GM21786 (cell line): ENCODE measurements around the gene ABCG5.

Experiments used
- ATAC-seq: cut with Tn5 transposase; IDR thresholded peaks from one replicate; pipeline ENCODE4 v1.9.1; 2021; ENCODE audit not compliant: unreplicated experiment

Gene ABCG5

DNA sequence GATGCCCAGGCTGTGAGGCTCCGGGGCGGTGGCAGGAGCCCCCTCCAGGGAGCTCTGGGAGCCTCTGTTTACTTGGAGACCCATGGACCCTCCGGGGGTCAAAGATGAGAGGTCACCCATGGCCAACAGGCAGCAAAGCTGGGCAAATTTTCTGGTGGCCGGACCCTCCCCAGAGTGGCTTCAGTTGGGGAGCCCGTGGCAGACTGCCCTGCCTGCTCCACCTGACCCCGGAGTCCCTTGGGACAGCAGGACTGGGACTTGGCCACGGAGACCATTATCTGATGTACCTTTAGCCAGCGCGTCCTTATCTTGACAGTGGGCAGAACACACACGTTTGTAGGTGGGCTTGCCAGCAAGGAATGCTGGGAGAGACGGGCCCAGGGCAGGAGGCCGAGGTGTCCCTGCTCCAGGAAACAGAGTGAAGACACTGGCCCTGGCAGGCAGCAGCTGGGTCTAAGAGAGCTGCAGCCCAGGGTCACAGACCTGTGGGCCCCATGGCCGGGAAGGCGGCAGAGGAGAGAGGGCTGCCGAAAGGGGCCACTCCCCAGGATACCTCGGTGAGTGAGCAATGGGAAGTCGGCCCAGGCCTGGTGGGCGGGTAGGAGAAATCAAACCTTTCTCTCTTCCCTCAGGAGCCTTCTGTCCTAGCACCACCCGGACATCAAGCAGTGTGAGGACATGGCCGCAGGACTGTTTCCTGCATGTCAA lies at the start of gene ABCG5, which contains the start of gene ABCG8:
Gene ABCG5, minus strand, starts transcription at position 280 of the 708 bp plus-strand sequence. Its CDS starts 160 bp downstream, at position 120.
Gene ABCG8, plus strand, starts transcription at position 412 of the 708 bp plus-strand sequence. Its CDS starts 83 bp downstream, at position 495.
- no peak for ATAC-seq

DNA sequence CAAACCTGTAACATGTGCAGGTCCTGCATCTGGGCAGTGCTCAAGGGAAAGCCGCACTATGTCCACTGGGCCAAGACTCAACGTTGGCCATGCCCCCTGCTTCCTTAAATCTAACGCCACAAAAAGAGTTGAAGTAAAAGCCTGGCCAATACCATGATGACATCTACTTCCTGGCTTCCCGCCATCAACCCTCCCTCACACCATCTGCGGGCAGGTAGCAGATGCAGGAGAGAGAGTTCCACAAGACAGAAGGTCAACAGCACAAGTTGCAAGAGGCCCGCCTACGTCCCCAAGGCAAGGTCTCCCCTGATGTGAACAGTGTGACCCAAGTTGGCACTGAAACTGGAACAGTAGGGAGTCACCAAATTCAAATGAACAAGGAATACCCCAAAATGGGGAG lies 48.5 kb upstream of the ABCG5 start:
- no peak for ATAC-seq

DNA sequence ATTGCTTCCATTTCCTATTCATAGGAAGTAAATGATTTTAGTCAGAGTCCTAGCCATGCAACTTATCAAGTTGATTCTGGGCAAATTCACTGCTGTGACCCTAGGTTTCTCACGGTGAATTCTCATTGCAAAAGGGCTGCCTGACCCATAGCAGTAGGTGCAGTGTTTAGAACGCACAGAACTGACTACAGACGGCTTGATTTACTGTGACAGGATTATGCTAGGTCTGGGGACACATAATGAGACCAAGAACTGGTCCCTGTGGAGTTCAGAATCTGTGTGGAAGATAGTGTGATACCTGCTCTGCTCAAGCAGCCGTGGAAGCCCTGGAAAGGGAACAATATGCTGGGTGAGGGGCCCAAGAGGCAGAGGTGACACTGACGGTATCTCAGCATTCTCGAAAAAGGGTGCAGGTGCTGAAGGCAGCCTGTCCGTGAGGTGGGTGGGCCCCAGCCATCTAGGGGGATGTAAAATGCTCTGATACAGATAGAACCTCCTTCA lies 46.5 kb upstream of the ABCG5 start:
- ATAC-seq = no peak

DNA sequence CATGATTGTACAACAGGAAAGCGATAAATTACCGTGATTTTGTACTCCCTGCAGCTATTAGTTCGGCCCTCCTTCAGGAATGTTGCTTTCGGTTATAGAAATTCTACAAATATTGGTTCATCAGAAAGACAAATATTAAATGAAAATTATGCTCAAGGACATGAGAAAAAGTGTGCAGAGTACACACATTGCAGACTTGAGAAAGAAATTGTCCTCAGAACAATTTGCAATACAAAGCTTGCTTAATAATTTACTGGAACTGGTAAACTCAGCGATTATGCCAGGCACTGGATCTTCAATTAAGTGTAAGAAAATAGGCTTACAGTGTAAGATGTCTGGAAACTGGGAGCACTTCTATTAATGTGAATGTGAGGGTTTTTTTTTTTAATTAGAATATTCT lies 46.0 kb upstream of the ABCG5 start:
- ATAC-seq = no peak

DNA sequence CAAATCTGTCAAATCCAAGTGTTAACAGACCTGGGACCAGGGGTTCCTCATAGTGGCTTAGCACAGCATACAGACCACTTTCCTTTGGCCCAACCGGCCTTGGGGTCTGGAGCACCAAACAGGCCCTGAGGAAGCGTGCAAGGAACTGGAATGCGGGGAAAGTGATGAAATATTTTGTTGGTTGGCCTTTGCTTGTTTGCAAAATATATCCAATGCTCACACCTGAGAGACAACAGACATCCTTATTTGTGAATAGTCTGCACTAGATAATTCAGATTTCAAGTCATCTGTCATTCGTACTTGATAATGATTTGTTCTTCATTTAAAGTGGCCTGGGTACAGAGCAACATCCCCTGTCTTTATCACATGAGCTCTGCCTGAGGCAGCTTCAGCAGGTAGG lies 43.7 kb upstream of the ABCG5 start:
- ATAC-seq = no peak

DNA sequence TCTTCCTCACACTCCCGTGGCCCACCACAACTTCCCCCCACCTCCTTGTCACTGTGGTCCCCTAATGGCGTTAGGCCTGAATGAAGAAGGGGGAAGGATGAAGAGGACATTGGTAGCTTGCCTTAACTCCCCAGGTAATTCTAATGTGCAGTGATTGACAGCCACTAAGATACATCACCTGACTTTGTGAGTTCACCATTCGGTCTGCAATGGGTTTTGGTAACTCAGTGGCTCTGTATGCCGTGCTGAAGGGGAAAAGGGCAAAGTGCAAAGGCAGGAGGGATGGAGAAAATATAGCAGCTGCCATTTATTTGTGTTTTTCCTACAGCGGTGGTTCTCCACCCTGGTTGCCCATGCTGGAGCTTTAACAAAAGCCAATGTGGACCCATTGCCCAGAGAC lies 42.3 kb upstream of the ABCG5 start:
- no peak for ATAC-seq

DNA sequence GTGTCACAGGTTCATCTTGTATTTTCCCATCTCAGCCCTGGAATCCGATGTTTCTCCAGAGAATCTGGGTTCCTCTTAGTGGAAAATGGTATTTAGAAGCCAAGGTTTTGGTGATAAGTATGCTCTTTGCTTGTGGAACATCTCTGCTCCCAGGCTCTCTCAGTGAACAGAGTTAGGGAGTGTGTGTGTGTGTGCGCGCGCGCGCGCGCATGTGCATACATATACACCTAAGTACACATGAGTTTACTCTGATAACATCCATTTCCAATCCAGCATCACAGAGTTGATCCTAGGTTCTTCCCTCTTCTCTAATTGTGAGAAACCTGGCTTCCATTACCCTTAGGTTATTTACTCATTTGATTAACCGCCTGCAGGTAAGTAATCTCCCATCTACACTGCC lies 41.8 kb upstream of the ABCG5 start:
- no peak for ATAC-seq

DNA sequence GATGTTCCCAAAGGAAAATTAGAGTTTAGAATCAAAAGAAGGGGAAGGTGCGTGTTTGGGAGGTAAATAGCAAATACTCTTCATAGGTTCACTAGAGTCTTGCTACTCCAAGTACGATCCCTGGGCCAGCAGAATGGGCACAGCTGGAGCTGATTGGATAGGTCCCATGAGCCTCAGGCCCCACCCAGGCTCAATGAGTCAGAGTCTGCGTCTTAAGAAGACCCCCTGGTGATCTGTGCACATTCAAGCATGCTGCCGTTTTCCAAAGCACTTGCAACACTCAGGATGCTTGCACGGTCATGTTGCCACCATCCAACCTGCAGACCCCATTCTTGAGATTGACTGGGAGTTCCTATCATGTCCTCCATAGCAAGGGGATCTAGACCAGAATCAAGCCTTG lies 40.6 kb upstream of the ABCG5 start:
- no peak for ATAC-seq

DNA sequence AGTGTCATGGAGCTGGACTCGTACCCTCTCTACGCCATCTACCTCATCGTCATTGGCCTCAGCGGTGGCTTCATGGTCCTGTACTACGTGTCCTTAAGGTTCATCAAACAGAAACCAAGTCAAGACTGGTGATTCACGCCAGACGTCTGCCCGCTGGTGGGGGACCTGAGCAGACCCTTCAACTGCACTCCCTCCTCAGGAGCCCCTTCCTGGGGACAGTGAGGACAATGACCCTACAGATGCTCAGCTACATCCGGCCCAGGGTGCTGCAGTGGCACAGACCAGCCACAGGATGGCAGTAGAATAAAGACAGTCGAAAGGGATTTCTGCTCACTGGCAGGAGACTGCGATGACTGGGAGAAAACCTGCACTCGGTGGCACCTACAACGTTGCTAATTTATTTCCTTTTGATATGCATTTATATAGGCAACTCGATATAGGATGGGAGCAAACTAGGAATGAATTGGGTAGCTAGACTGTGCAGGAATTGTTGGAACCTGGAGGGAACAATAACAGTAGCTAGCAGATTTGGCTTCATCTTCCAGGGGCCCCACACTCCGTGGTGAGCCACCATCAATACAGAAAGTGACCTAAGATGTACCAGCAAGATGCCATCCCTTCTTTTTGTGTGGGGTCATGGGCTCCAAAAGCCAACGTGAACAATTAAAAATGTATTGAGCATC lies 39.3 kb upstream of the ABCG5 start:
- ATAC-seq = peak; percentile 91

DNA sequence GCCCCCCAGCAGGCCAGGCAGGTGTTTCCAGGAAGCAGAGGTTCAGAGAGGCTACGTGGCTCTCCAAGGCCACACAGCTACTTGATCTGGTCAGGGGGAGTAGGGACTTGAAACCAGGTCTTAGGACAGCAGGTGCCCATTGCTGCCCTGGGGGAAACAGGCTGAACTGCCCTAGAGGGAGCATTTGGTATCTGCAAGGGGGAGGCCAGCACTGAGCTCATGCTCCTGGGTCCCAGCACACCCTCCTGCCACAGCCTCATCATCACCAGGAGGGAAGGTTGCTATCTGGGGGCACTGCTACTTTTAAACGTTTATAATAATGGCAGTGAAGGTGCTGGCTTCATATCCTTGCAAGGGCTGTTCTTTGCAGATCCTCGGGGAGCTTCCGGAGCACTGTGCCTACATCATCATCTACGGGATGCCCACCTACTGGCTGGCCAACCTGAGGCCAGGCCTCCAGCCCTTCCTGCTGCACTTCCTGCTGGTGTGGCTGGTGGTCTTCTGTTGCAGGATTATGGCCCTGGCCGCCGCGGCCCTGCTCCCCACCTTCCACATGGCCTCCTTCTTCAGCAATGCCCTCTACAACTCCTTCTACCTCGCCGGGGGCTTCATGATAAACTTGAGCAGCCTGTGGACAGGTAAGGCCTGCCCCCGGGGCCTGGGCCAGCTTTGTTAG lies 36.3 kb upstream of the ABCG5 start:
- no peak for ATAC-seq

DNA sequence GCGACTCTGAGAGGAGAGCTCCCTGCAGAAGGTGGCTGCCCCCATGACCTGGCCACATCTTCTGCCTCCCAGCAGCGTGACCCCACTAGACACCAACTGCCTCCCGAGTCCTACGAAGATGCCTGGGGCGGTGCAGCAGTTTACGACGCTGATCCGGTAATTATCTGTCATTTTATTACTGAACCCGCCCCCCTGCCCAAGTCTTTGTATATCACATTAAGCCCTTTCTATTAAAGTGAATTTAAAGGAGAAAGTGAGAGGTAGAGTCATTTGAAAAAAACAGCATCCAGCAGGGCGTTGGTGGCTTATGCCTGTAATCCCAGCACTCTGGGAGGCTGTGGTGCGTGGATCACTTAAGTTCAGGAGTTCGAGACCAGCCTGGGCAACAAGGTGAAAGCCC lies 33.5 kb upstream of the ABCG5 start:
- no peak for ATAC-seq

DNA sequence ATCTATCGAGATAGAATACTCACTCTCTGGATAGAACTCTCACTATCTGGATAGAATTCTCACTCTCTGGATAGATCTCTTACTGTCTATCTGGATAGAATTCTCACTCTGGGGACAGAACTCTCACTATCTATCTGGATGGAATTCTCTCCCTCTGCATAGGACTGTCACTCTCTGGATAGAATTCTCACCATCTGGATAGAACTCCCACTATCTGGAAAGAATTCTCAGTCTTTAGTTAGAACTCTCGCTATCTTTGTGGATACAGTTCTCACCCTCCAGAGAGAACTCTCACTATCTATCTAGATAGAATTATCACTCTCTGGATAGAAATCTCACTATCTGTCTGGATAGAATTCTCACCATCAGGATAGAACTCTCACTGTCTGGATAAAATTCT lies 16.7 kb upstream of the ABCG5 start:
- ATAC-seq = no peak

DNA sequence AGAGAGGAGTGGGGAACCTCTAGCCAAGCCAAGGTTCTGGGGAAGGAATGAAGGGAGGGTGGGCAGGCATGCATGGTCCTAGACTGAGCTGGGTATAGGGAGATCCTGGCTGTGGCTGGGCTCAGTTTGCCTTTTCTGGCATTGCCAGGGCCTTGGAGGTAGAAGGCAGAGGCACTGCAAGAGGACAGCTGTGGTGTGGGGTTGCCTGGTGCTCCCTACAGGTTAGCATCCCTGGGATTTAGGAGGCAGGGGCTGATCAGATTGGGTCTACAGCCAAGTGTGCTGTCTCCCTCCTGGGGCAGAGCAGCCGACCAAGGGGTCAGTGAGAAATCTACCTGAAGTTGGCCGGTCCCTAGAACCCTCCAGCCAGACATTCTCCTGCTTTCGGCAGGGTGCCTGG lies 16.0 kb upstream of the ABCG5 start:
- no peak for ATAC-seq

DNA sequence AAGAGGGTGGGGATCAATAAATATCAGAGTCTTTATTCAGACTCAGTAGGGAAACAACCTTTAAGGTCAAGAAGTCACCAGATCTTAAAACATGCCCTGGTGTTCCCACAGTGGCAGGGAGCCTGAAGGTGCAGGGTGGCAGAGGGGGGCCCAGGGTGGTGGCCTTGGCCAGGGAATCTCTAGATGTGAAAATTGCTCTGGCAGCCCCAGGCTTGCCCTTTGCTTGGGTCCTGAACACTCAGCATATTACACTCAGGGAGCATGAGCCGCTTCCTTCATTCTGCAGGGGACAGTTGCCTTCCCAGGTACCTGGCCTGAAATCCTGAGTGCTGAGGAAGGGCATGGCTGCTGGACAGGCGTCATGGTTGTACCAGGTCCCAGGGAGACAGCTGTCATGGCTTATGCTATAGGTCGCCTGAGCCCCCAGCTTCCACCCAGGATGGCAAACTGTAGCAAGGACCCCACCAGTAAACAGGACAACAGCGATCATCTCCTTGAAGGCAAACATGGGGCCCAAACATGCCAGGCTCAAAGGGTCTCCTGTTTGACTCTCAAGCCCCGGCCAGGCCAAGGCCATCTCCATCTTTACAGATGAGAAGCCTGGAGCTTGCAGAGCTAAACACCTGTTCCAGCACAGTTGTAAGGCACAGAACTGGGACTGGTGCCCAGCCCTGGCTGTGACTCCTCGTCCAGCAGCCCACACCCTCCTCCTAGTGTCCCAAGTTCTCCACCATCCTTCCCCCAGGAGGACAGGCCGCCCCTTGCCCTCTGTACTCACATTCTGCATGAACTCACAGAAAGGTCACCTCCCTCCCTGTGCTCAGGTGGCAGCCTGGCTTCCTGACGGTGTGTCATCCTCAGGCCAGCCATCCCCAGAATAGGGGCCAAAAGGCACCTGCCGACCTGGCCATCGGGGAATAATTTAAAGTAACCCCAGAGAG lies 14.8 kb upstream of the ABCG5 start:
- no peak for ATAC-seq

DNA sequence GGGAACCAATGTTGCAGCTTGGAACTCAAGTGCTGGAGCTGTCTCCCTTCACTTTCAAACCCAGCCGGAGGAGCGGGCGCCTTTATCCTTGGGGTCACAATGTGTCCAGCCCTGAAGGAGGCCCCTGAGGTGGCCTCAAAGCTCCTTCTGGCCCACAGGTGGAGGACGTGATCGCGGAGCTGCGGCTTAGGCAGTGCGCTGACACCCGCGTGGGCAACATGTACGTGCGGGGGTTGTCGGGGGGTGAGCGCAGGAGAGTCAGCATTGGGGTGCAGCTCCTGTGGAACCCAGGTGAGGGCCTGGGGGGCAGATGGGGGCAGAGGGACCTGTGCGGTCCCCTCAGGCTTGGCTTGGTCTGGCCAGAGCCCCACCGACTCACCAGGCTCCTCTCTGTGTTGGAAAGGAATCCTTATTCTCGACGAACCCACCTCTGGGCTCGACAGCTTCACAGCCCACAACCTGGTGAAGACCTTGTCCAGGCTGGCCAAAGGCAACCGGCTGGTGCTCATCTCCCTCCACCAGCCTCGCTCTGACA lies 13.6 kb upstream of the ABCG5 start:
- ATAC-seq = no peak

DNA sequence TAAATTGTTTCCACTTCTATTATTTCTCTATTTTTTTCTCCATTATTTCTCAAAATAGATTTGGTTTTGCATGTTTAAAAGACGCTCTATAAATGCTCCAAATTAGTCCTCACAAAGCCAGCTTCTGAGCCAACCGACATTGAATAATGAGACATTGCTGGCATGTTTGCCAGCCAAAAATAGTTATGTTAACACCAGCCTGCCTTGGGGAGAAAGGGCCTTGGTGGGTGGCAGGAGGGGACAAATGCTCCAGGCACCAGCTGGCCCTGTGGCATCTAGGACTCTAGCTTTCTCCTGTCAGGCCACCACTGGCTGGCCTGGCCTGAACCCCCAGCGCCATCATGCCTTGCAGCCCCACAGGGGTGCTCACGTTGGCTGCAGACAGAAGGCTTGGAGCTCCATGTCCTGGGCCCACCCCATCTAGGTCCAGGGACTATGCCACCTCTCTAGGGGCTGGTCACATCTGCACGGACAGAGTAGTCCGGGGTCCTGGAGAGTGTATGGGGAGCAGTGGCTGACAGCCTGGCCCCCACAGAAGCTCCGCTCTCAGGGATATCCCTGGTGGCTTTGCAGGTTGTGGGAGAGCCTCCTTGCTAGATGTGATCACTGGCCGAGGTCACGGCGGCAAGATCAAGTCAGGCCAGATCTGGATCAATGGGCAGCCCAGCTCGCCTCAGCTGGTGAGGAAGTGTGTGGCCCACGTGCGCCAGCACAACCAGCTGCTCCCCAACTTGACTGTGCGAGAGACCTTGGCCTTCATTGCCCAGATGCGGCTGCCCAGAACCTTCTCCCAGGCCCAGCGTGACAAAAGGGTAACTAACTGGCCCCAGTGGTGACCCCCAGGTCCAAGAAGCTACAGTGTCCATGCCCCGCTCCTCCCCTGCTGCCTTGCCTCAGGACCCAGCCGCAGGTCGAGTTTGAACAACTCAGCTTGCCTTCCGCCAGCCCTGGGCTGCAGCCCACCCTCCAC lies 12.7 kb upstream of the ABCG5 start:
- ATAC-seq = no peak

DNA sequence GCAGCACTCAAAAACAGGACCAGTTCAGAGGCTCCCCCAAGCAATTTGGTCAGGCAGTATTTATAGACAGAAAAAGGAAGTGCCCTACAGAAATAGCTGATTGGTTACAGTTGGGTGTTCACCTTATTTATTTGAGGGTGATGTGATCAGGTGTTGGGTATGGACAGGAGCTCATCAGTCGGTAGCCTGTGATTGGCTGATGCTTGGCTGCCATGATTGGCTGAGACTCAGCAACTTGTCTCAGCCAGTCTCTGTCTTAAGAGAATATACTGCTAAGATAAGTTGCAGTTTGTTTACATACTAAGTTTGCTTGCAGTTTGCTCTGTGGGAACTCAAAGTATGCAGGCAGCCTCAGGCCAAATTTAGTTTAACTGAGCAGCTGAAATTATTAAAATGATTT lies 9.6 kb upstream of the ABCG5 start:
- ATAC-seq = no peak

DNA sequence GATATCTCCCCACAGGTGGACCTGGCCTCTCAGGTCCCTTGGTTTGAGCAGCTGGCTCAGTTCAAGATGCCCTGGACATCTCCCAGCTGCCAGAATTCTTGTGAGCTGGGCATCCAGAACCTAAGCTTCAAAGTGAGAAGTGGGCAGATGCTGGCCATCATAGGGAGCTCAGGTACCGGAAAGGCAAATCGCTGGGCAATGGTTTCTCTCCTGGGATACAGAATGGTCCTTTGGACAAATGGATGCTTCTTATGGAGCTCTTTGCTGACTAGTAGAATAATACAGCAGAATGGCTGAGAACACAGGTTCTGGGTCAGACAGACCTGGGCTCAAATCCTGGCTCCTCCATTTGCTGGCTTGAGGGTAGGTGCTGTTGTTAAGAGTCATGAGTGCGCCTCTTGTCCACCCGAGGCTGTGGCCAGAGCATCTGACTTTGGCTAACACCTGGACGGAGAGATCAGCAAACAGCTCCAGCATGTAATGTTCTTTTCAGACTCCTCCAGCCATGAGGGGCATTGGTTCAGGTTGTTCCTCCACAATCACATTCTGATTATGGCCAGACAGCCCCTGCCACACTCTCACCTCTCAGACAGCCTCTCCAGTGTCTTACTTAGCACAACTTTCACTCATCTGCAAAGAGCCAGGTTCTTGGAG lies 7.6 kb upstream of the ABCG5 start:
- ATAC-seq = no peak

DNA sequence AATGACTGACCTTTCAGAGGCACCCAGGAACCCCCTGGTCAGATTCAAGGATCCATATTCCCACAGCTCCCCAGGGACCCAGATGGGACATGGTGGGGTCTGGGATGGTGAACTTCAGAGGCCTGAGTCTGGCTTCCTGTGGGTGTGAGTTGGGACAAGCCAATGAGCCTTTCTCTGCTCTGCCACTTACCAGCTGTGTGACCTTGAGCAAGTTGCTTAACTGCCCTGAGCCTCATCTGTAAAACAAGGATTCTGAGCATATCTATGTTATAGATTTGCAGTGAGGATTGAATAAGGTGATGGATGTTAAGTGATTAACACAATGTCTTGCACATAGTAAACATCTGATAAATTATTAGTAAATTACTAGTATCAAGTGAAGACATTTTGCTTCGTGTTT lies 6.5 kb upstream of the ABCG5 start:
- no peak for ATAC-seq
